HepG2 (cell line): Measurements from ENCODE around the gene BAHCC1. TPM values are rescaled to one million over a fixed set of nuclear protein-coding genes. Genes with fewer than 3 reads are reported as not detected.

Source experiments
- HIVEP1 ChIP-seq: sonication (generic); formaldehyde crosslinking; IDR thresholded peaks from 2 replicates; pipeline ENCODE4 v1.4.0; 2020; ENCODE audit warnings: mild to moderate bottlenecking, missing genetic modification reagents
- KLF6 ChIP-seq: IDR thresholded peaks from 2 replicates; pipeline ENCODE4 v1.8.0; 2016; ENCODE audit warnings: missing biosample characterization, missing genetic modification reagents
- PCBP2 ChIP-seq: fragments of 200-400 bp; formaldehyde crosslinking; optimal IDR thresholded peaks from 2 replicates; pipeline ENCODE3; 2018; ENCODE audit warnings: low read length, low read depth; ENCODE audit not compliant: poor library complexity, severe bottlenecking
- RBM39 ChIP-seq: fragments of 200-400 bp; formaldehyde crosslinking; IDR thresholded peaks from one replicate; pipeline ENCODE4 v1.6.1; 2018; ENCODE audit warnings: antibody characterized with exemption, mild to moderate bottlenecking, low read depth, low read length; ENCODE audit not compliant: poor library complexity, severe bottlenecking
- RCOR2 ChIP-seq: IDR thresholded peaks from 2 replicates; pipeline ENCODE4 v1.6.1; 2016; ENCODE audit warnings: missing biosample characterization, missing genetic modification reagents
- SMC3 ChIP-seq: IDR thresholded peaks from 2 replicates; pipeline ENCODE4 v1.6.1; 2011; ENCODE audit warnings: low read length, improper control_type of control experiment
- ZBTB1 ChIP-seq: sonication (generic); formaldehyde crosslinking; IDR thresholded peaks from 2 replicates; pipeline ENCODE4 v1.4.0; 2020; ENCODE audit warnings: missing genetic modification reagents, borderline replicate concordance
- ZNF101 ChIP-seq: sonication (generic); formaldehyde crosslinking; IDR thresholded peaks from 2 replicates; pipeline ENCODE4 v1.4.0; 2020; ENCODE audit warnings: mild to moderate bottlenecking, low read depth, missing genetic modification reagents, borderline replicate concordance
- ZNF24 ChIP-seq: fragments of 450-650 bp; IDR thresholded peaks from 2 replicates; pipeline ENCODE4 v1.6.1; 2017; ENCODE audit warnings: antibody characterized with exemption, mild to moderate bottlenecking
- ZNF430 ChIP-seq: sonication (generic); formaldehyde crosslinking; IDR thresholded peaks from 2 replicates; pipeline ENCODE4 v1.9.0; 2021; ENCODE audit warnings: mild to moderate bottlenecking, missing genetic modification reagents
- ZNF816 ChIP-seq: sonication (generic); formaldehyde crosslinking; IDR thresholded peaks from 2 replicates; pipeline ENCODE4 v1.8.0; 2022; ENCODE audit warnings: missing genetic modification reagents, mild to moderate bottlenecking, borderline replicate concordance
- polyA plus RNA-seq, 8 experiments: library from polyadenylated mRNA; depleted of rRNA in 3 of 8; stranded (reverse) in 7 of 8; unstranded in 1 of 8; fragments of >200 nt; fragmentation: Illumina TruSeq in 4 of 8; extraction: Trizol in 4 of 8; gene quantifications; 2 replicates each; pipeline versions ENCODE4 v1.2.1 to v1.2.3, GENCODE V29; 2011 to 2016; ENCODE audit warnings: low read depth in 4 of 8, missing spikeins in 1 of 8, mixed read lengths in 1 of 8; ENCODE audit not compliant: insufficient read depth in 1 of 8
- total RNA-seq, 5 experiments: library from RNA; depleted of rRNA; stranded (reverse); fragments of >200 nt; fragmentation: Illumina TruSeq; extraction: Trizol; gene quantifications; 2 replicates each; pipeline ENCODE4 v1.2.3, GENCODE V29; 2016; ENCODE audit warnings: low read depth in 1 of 5
- TF ChIP-seq, protein P1 (sequence below), 2 experiments: sonication (generic) in 1 of 2; formaldehyde crosslinking in 1 of 2; IDR thresholded peaks; 2 replicates each; pipeline versions ENCODE4 v1.6.1 to v1.9.0; 2014 to 2022; ENCODE audit warnings: antibody characterized with exemption in 1 of 2, borderline replicate concordance in 1 of 2, inconsistent platforms in 1 of 2, low read depth in 1 of 2, missing genetic modification reagents in 1 of 2
- TF ChIP-seq, protein P2 (sequence below): sonication (generic); formaldehyde crosslinking; conservative IDR thresholded peaks from 2 replicates; pipeline ENCODE4 v1.5.0; 2020; ENCODE audit warnings: missing genetic modification reagents
- TF ChIP-seq, protein P3 (sequence below): IDR thresholded peaks from 2 replicates; pipeline ENCODE4 v1.6.1; 2016; ENCODE audit warnings: low read depth, borderline replicate concordance
- TF ChIP-seq, protein P4 (sequence below): sonication (generic); formaldehyde crosslinking; conservative IDR thresholded peaks from 2 replicates; pipeline ENCODE4 v1.4.0; 2020; ENCODE audit warnings: missing genetic modification reagents
- TF ChIP-seq, protein P5 (sequence below): IDR thresholded peaks from 2 replicates; pipeline ENCODE4 v1.6.1; 2016; ENCODE audit warnings: low read depth, control low read depth
- TF ChIP-seq, protein P6 (sequence below): sonication (generic); formaldehyde crosslinking; IDR thresholded peaks from 2 replicates; pipeline ENCODE4 v1.4.0; 2020; ENCODE audit warnings: missing genetic modification reagents, borderline replicate concordance

Gene BAHCC1
- total and polyA plus RNA-seq, 2 of the 13 experiments (the other 11 are each of a cell fraction or from before 2014, with no cell fraction given) = 1.4 to 1.7 TPM

DNA sequence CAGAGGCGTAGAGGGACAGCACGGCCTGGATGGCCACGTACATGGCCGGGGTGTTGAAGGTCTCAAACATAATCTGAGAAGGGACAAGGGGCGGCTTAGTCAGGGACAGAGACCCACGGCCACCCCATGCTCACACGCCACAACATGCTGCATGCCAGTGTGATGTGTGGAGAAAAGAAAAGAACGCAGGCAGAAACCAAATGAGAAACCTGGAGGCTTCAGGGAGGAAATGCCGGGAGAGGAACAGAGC is 116.2 kb downstream of the BAHCC1 start (continued):
- TF ChIP-seq, protein P1, sequence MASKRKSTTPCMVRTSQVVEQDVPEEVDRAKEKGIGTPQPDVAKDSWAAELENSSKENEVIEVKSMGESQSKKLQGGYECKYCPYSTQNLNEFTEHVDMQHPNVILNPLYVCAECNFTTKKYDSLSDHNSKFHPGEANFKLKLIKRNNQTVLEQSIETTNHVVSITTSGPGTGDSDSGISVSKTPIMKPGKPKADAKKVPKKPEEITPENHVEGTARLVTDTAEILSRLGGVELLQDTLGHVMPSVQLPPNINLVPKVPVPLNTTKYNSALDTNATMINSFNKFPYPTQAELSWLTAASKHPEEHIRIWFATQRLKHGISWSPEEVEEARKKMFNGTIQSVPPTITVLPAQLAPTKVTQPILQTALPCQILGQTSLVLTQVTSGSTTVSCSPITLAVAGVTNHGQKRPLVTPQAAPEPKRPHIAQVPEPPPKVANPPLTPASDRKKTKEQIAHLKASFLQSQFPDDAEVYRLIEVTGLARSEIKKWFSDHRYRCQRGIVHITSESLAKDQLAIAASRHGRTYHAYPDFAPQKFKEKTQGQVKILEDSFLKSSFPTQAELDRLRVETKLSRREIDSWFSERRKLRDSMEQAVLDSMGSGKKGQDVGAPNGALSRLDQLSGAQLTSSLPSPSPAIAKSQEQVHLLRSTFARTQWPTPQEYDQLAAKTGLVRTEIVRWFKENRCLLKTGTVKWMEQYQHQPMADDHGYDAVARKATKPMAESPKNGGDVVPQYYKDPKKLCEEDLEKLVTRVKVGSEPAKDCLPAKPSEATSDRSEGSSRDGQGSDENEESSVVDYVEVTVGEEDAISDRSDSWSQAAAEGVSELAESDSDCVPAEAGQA (IDR thresholded peaks at IDR 0.05; ENCODE audit: low read depth) = no peak
- TF ChIP-seq, protein P1 (CRISPR knock-in tag; IDR thresholded peaks at IDR 0.05; ENCODE audit: borderline replicate concordance) = no peak
- TF ChIP-seq, protein P2, sequence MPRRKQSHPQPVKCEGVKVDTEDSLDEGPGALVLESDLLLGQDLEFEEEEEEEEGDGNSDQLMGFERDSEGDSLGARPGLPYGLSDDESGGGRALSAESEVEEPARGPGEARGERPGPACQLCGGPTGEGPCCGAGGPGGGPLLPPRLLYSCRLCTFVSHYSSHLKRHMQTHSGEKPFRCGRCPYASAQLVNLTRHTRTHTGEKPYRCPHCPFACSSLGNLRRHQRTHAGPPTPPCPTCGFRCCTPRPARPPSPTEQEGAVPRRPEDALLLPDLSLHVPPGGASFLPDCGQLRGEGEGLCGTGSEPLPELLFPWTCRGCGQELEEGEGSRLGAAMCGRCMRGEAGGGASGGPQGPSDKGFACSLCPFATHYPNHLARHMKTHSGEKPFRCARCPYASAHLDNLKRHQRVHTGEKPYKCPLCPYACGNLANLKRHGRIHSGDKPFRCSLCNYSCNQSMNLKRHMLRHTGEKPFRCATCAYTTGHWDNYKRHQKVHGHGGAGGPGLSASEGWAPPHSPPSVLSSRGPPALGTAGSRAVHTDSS = no peak
- TF ChIP-seq ZNF430 = no peak
- TF ChIP-seq RCOR2 (CRISPR knock-in tag) = no peak
- no peak for TF ChIP-seq RBM39
- TF ChIP-seq ZNF816 (CRISPR knock-in tag) = 0 out of 2 replicates have a peak, but pooled peaks have one; percentile 25
- TF ChIP-seq, protein P3, sequence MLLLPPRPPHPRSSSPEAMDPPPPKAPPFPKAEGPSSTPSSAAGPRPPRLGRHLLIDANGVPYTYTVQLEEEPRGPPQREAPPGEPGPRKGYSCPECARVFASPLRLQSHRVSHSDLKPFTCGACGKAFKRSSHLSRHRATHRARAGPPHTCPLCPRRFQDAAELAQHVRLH = no peak
- TF ChIP-seq, protein P4, sequence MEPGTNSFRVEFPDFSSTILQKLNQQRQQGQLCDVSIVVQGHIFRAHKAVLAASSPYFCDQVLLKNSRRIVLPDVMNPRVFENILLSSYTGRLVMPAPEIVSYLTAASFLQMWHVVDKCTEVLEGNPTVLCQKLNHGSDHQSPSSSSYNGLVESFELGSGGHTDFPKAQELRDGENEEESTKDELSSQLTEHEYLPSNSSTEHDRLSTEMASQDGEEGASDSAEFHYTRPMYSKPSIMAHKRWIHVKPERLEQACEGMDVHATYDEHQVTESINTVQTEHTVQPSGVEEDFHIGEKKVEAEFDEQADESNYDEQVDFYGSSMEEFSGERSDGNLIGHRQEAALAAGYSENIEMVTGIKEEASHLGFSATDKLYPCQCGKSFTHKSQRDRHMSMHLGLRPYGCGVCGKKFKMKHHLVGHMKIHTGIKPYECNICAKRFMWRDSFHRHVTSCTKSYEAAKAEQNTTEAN (CRISPR knock-in tag) = no peak
- TF ChIP-seq KLF6 (CRISPR knock-in tag) = no peak
- TF ChIP-seq HIVEP1 (CRISPR knock-in tag) = no peak
- no peak for TF ChIP-seq ZNF101 (CRISPR knock-in tag)
- TF ChIP-seq ZBTB1 (CRISPR knock-in tag) = no peak
- TF ChIP-seq PCBP2 = no peak
- no peak for TF ChIP-seq SMC3
- no peak for TF ChIP-seq ZNF24
- TF ChIP-seq, protein P5, sequence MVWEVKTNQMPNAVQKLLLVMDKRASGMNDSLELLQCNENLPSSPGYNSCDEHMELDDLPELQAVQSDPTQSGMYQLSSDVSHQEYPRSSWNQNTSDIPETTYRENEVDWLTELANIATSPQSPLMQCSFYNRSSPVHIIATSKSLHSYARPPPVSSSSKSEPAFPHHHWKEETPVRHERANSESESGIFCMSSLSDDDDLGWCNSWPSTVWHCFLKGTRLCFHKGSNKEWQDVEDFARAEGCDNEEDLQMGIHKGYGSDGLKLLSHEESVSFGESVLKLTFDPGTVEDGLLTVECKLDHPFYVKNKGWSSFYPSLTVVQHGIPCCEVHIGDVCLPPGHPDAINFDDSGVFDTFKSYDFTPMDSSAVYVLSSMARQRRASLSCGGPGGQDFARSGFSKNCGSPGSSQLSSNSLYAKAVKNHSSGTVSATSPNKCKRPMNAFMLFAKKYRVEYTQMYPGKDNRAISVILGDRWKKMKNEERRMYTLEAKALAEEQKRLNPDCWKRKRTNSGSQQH (CRISPR knock-in tag) = no peak
- TF ChIP-seq, protein P6, sequence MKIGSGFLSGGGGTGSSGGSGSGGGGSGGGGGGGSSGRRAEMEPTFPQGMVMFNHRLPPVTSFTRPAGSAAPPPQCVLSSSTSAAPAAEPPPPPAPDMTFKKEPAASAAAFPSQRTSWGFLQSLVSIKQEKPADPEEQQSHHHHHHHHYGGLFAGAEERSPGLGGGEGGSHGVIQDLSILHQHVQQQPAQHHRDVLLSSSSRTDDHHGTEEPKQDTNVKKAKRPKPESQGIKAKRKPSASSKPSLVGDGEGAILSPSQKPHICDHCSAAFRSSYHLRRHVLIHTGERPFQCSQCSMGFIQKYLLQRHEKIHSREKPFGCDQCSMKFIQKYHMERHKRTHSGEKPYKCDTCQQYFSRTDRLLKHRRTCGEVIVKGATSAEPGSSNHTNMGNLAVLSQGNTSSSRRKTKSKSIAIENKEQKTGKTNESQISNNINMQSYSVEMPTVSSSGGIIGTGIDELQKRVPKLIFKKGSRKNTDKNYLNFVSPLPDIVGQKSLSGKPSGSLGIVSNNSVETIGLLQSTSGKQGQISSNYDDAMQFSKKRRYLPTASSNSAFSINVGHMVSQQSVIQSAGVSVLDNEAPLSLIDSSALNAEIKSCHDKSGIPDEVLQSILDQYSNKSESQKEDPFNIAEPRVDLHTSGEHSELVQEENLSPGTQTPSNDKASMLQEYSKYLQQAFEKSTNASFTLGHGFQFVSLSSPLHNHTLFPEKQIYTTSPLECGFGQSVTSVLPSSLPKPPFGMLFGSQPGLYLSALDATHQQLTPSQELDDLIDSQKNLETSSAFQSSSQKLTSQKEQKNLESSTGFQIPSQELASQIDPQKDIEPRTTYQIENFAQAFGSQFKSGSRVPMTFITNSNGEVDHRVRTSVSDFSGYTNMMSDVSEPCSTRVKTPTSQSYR (CRISPR knock-in tag) = no peak
